ENCODE data around the gene PARD3. TPM values are rescaled to one million over a fixed set of nuclear protein-coding genes. Genes with fewer than 3 reads are reported as not detected.

Gene PARD3
- total RNA-seq, 1 experiment from 2014 or later = 46.3 TPM

DNA sequence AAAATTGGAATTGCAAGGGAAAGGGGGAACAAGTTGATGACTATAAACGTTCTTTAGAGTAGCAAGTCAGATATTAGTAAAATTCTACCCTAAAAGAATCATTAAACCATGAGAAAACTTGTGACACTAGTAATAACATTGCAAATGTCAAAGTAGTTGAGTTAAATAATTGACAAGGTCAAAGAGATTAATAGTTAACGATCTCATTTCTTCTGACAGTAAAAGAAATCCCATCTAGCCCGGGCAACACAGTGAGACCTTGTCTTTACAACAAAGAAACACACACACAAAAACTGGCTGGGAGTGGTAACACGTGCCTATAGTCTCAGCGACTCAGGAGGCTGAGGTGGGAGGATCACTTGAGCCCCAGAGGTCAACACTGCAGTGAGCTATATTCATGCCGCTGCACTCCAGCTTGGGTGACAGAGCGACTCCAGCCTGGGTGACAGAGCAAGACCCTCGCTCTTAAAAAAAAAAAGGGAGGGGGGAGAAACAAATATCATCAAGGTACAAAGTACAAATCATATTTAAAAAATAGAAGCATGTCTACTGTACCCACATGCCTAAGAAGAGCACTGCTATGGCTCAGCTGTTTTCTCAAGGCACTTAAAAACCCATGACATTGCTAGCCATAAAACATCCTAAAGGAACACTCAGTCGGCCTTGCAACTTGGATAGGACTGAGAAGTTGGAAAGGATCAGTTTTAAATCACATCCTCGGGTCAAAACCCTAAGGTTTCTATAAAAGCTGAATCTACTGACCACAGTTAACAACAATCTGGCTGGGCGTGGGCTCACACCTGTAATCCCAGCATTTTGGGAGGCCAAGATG lies 401.1 kb downstream of the PARD3 start:
- POLR2A ChIA-PET = no interaction called here
- RAD21 ChIA-PET (ENCODE audit: low non-redundant PET in 1 of 2, low total read pairs in 2 of 2, uncharacterized antibody in 2 of 2, unreplicated experiment in 2 of 2) = no interaction called here
- H3K79me2 ChIP-seq (ENCODE audit: insufficient read depth, low read length) = no peaks in the 10 kb centered on the region
- H3K4me2 ChIP-seq (ENCODE audit: low read length) = no peak overlapping the region
- H4K20me1 ChIP-seq (ENCODE audit: insufficient read depth) = no peaks in the 10 kb centered on the region
- BruUV-seq (replicated peaks) = no TSS peak
- DNase-seq (ENCODE audit: low read depth, low spot score) (no peak), ATAC-seq (no peak)
- TF ChIP-seq, protein P1, sequence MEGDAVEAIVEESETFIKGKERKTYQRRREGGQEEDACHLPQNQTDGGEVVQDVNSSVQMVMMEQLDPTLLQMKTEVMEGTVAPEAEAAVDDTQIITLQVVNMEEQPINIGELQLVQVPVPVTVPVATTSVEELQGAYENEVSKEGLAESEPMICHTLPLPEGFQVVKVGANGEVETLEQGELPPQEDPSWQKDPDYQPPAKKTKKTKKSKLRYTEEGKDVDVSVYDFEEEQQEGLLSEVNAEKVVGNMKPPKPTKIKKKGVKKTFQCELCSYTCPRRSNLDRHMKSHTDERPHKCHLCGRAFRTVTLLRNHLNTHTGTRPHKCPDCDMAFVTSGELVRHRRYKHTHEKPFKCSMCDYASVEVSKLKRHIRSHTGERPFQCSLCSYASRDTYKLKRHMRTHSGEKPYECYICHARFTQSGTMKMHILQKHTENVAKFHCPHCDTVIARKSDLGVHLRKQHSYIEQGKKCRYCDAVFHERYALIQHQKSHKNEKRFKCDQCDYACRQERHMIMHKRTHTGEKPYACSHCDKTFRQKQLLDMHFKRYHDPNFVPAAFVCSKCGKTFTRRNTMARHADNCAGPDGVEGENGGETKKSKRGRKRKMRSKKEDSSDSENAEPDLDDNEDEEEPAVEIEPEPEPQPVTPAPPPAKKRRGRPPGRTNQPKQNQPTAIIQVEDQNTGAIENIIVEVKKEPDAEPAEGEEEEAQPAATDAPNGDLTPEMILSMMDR (IDR thresholded peaks at IDR 0.05 in 2 of 3, conservative IDR thresholded peaks at IDR 0.05 in 1 of 3; ENCODE audit: borderline replicate concordance in 1 of 3, insufficient read depth in 1 of 3, low read depth in 2 of 3, low read length in 2 of 3) = no peak
- TF ChIP-seq POLR2A (IDR thresholded peaks at IDR 0.05; ENCODE audit: borderline replicate concordance, extremely low read depth, insufficient read depth, insufficient read length) (no peak), CEBPB (IDR thresholded peaks at IDR 0.05; ENCODE audit: low read depth) (no peak), YY1 (IDR thresholded peaks at IDR 0.05; ENCODE audit: extremely low read depth, insufficient replicate concordance, low read depth, low read length) (no peak), EZH2phosphoT487 (IDR thresholded peaks at IDR 0.05; ENCODE audit: borderline replicate concordance) (no peak)
- TF ChIP-seq, protein P2, sequence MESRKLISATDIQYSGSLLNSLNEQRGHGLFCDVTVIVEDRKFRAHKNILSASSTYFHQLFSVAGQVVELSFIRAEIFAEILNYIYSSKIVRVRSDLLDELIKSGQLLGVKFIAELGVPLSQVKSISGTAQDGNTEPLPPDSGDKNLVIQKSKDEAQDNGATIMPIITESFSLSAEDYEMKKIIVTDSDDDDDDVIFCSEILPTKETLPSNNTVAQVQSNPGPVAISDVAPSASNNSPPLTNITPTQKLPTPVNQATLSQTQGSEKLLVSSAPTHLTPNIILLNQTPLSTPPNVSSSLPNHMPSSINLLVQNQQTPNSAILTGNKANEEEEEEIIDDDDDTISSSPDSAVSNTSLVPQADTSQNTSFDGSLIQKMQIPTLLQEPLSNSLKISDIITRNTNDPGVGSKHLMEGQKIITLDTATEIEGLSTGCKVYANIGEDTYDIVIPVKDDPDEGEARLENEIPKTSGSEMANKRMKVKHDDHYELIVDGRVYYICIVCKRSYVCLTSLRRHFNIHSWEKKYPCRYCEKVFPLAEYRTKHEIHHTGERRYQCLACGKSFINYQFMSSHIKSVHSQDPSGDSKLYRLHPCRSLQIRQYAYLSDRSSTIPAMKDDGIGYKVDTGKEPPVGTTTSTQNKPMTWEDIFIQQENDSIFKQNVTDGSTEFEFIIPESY (IDR thresholded peaks at IDR 0.05; ENCODE audit: extremely low read depth, insufficient replicate concordance, low read length) = no peak
- TF ChIP-seq, protein P3, sequence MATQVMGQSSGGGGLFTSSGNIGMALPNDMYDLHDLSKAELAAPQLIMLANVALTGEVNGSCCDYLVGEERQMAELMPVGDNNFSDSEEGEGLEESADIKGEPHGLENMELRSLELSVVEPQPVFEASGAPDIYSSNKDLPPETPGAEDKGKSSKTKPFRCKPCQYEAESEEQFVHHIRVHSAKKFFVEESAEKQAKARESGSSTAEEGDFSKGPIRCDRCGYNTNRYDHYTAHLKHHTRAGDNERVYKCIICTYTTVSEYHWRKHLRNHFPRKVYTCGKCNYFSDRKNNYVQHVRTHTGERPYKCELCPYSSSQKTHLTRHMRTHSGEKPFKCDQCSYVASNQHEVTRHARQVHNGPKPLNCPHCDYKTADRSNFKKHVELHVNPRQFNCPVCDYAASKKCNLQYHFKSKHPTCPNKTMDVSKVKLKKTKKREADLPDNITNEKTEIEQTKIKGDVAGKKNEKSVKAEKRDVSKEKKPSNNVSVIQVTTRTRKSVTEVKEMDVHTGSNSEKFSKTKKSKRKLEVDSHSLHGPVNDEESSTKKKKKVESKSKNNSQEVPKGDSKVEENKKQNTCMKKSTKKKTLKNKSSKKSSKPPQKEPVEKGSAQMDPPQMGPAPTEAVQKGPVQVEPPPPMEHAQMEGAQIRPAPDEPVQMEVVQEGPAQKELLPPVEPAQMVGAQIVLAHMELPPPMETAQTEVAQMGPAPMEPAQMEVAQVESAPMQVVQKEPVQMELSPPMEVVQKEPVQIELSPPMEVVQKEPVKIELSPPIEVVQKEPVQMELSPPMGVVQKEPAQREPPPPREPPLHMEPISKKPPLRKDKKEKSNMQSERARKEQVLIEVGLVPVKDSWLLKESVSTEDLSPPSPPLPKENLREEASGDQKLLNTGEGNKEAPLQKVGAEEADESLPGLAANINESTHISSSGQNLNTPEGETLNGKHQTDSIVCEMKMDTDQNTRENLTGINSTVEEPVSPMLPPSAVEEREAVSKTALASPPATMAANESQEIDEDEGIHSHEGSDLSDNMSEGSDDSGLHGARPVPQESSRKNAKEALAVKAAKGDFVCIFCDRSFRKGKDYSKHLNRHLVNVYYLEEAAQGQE (IDR thresholded peaks at IDR 0.05; ENCODE audit: low read depth) = no peak
- no peaks in the 10 kb centered on the region for H3K27me3 ChIP-seq (ENCODE audit: insufficient read depth, low read length)
- H3K4me3 ChIP-seq (replicated peaks in 1 of 2; ENCODE audit: low read depth in 1 of 2, low read length in 2 of 2) = no peak overlapping the region
- no peak overlapping the region for H3K27ac ChIP-seq (ENCODE audit: low read depth, low read length)
- intact Hi-C loops (cut with micrococcal nuclease) = no loop called here
- CTCF ChIA-PET = no interaction called here
- no peaks in the 10 kb centered on the region for H3K36me3 ChIP-seq (ENCODE audit: control insufficient read depth in 1 of 2, insufficient read depth in 2 of 2, low read length in 2 of 2)
- H3K9ac ChIP-seq (ENCODE audit: low read length) = no peak overlapping the region
- H2AFZ ChIP-seq (ENCODE audit: low read depth, low read length, poor library complexity, severe bottlenecking) = no peak overlapping the region
- no peaks in the 10 kb centered on the region for H3K9me2 ChIP-seq (ENCODE audit: insufficient read depth)
- H3K4me1 ChIP-seq (ENCODE audit: control insufficient read depth in 1 of 2, insufficient read depth in 2 of 2, low read length in 2 of 2) = no peaks in the 10 kb centered on the region
- no peaks in the 10 kb centered on the region for H3K9me3 ChIP-seq (ENCODE audit: control insufficient read depth in 1 of 2, insufficient read depth in 1 of 2, low read depth in 1 of 2, low read length in 2 of 2)

All from HCT116 (cell line).